ENCODE results near the gene GTF3C4. TPM values are rescaled to one million over a fixed set of nuclear protein-coding genes. Genes with fewer than 3 reads are reported as not detected.
"Not testable (repeated sequence)": the region's sequence is repeated elsewhere in the genome, so short reads cannot be mapped to it uniquely, and the experiment has no call there.

The GTF3C4 gene
- total RNA-seq, 6 donors from 2014 or later = 6.4 to 20.9 (median 14.2) TPM

- Histone ChIP-seq H3K27ac (no peak overlapping the region), H3K36me3 (no peaks in the 10 kb centered on the region), H3K27me3 (no peaks in the 10 kb centered on the region), H3K4me1 (no peaks in the 10 kb centered on the region), H3K4me3 (no peak overlapping the region), H3K9me3 (no peaks in the 10 kb centered on the region)
- DNase-seq = no peak
- WGBS, 2 donors = 69 to 75% methylated on average over 3 of the region's 3 CpGs
- ATAC-seq (ENCODE audit: low FRiP score in 2 of 2) = no peak
- TF ChIP-seq POLR2A (IDR thresholded peaks at IDR 0.05) (no peak), POLR2AphosphoS5 (IDR thresholded peaks at IDR 0.05) (no peak), CTCF (IDR thresholded peaks at IDR 0.05) (no peak), EP300 (IDR thresholded peaks at IDR 0.05) (no peak)
Measured at GRCh38 chr9:132711846-132712245, 41.6 kb downstream of the GTF3C4 start.

- Histone ChIP-seq H3K27ac (no peak overlapping the region), H3K27me3 (no peaks in the 10 kb centered on the region), H3K36me3 (no peaks in the 10 kb centered on the region), H3K4me3 (no peak overlapping the region), H3K4me1 (no peaks in the 10 kb centered on the region), H3K9me3 (no peaks in the 10 kb centered on the region)
- TF ChIP-seq POLR2A (IDR thresholded peaks at IDR 0.05) (no peak), POLR2AphosphoS5 (IDR thresholded peaks at IDR 0.05) (no peak), CTCF (IDR thresholded peaks at IDR 0.05) (no peak), EP300 (IDR thresholded peaks at IDR 0.05) (no peak)
- 81 to 82% methylated on average over 5 of the region's 5 CpGs for WGBS, 2 donors
- no peak for ATAC-seq (ENCODE audit: low FRiP score in 2 of 2)
- no peak for DNase-seq
Measured at GRCh38 chr9:132712753-132713152, 42.5 kb downstream of the GTF3C4 start.

- H3K4me1 ChIP-seq = no peaks in the 10 kb centered on the region
- WGBS, 2 donors = 85 to 100% methylated on average over 4 of the region's 4 CpGs
- H3K27ac ChIP-seq = no peak overlapping the region
- H3K4me3 ChIP-seq = no peak overlapping the region
- ATAC-seq (ENCODE audit: low FRiP score in 2 of 2) (no peak), DNase-seq (no peak)
- TF ChIP-seq EP300 (IDR thresholded peaks at IDR 0.05) (no peak), POLR2A (IDR thresholded peaks at IDR 0.05) (no peak), POLR2AphosphoS5 (IDR thresholded peaks at IDR 0.05) (no peak), CTCF (IDR thresholded peaks at IDR 0.05) (no peak)
- H3K36me3 ChIP-seq = no peaks in the 10 kb centered on the region
- H3K9me3 ChIP-seq = no peaks in the 10 kb centered on the region
- H3K27me3 ChIP-seq = no peaks in the 10 kb centered on the region
Measured at GRCh38 chr9:132716007-132716406, 45.7 kb downstream of the GTF3C4 start.

GRCh38 chr9:132717326-132717945 lies 47.2 kb downstream of the GTF3C4 start:
- Histone ChIP-seq H3K36me3 (no peaks in the 10 kb centered on the region), H3K27ac (no peak overlapping the region), H3K4me3 (no peak overlapping the region), H3K27me3 (no peaks in the 10 kb centered on the region), H3K9me3 (no peaks in the 10 kb centered on the region), H3K4me1 (no peaks in the 10 kb centered on the region)
- ATAC-seq (ENCODE audit: low FRiP score in 2 of 2) (peak in 1 of 2 donors; percentile 49), DNase-seq (no peak)
- 61 to 66% methylated on average over 11 to 13 of the region's 13 CpGs for WGBS, 2 donors
- TF ChIP-seq POLR2A (IDR thresholded peaks at IDR 0.05) (no peak), CTCF (IDR thresholded peaks at IDR 0.05) (no peak), POLR2AphosphoS5 (IDR thresholded peaks at IDR 0.05) (no peak), EP300 (IDR thresholded peaks at IDR 0.05) (peak in 1 of 4 donors; percentile 57)

DNA sequence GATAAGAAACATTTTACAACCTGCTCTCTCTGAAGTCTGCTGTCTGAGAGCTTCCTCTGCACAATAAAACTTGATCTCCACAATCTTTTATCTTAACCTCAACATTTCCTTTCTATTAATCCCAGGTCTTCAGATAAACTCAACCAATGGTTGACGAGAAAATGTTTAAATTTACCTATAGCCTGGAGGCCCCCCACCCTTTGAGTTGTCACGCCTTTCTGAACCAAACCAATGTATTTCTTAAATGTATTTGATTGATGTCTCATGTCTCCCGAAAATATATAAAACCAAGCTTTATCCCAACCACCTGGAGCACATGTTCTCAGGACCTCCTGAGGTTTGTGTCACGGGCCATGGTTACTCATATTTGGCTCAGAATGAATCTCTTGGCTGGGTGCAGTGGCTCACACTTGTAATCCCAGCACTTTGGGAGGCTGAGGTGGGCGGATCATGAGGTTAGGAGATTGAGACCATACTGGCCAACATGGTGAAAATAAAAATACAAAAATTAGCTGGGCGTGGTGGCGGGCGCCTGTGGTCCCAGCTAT lies 48.2 kb downstream of the GTF3C4 start:
- not testable (repeated sequence) for H3K36me3 ChIP-seq; ATAC-seq (ENCODE audit: low FRiP score in 2 of 2); H3K4me3 ChIP-seq; H3K27ac ChIP-seq; H3K4me1 ChIP-seq; H3K27me3 ChIP-seq; H3K9me3 ChIP-seq; DNase-seq
- WGBS, 2 donors = 73 to 75% methylated on average over 8 of the region's 8 CpGs
